GM18511 (cell line): ENCODE results near the gene ZNHIT1.
A peak's percentile ranks its signal among the peaks of the same experiment; 100 is the strongest.
"Not testable (repeated sequence)": the region's sequence is repeated elsewhere in the genome, so short reads cannot be mapped to it uniquely, and the experiment has no call there.

Experiments used
- ATAC-seq: cut with Tn5 transposase; IDR thresholded peaks from one replicate; pipeline ENCODE4 v1.9.1; 2021; ENCODE audit warnings: mild to moderate bottlenecking, moderate library complexity; ENCODE audit not compliant: unreplicated experiment

Gene ZNHIT1

DNA sequence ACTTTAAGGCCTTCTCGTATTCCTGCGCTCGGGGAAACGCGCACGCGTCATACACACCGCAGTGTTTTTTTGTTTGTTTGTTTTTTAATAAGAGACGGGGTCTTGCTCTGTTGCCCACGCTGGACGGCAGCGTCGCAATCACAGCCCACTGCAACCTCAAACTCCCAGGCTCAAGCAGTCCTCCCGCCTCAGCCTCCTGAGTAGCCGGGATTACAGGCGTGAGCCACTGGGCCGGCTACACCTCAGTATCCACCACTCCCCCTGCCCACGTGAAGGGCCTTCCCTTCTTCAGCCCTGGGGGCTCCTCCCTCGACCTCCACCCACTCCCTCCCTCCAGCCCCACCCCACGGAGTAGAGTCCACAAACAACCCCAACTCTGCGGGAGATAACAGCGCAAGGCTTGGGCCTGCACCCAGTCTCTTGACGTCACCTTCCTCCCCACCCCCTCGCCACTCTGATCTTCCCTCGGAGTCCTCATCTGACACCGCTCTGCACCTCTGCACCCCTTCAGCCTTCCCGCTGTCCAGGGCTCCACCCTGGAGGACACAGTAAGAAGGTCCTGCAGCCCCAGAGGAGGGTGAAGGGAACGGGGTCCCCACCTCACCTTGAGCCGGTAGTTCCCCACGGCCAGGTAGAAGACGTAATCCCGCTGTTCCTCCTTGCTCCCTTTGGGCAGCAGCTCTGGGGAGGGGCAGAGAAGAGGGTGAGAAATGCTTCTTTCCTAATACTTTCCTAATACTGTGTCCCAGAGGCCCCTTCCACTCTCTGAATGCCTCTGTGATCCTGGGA is 22.5 kb downstream of the ZNHIT1 start:
- no peak for ATAC-seq

GRCh38 chr7:101241015-101241363 is 23.0 kb downstream of the ZNHIT1 start:
- no peak for ATAC-seq

GRCh38 chr7:101241443-101242349 is 23.7 kb downstream of the ZNHIT1 start:
- no peak for ATAC-seq

- no peak for ATAC-seq
Observed at GRCh38 chr7:101243646-101244374, 25.8 kb downstream of the ZNHIT1 start.

- ATAC-seq = peak; percentile 96
Observed at GRCh38 chr7:101244375-101245146, 26.6 kb downstream of the ZNHIT1 start, which contains the start of gene FIS1. TSS of gene FIS1 (minus strand) at chr7:101245081. CDS start at chr7:101245004, 77 bp downstream.

GRCh38 chr7:101245147-101245668 is 27.2 kb downstream of the ZNHIT1 start:
- ATAC-seq = no peak

- ATAC-seq = no peak
Observed at GRCh38 chr7:101248276-101248675, 30.3 kb downstream of the ZNHIT1 start.

DNA sequence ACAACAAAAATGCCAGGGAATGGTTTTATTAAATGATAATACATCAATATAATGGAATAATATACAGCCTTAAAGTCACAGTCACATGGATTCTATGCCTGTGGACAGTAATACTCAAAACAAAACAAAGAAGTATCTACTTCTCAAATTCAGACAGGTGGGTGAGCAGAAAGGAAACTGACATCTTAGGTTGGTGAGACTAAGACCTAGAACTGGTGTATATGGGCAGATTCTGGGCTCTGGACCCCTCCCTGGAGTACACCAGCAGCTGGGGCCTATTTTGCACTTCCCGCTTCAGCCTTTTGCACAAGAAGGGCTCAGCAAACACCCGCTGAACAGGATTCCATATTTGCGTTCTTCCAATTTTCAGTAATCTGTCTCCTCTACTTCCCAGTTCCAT is 32.4 kb downstream of the ZNHIT1 start:
- no peak for ATAC-seq

DNA sequence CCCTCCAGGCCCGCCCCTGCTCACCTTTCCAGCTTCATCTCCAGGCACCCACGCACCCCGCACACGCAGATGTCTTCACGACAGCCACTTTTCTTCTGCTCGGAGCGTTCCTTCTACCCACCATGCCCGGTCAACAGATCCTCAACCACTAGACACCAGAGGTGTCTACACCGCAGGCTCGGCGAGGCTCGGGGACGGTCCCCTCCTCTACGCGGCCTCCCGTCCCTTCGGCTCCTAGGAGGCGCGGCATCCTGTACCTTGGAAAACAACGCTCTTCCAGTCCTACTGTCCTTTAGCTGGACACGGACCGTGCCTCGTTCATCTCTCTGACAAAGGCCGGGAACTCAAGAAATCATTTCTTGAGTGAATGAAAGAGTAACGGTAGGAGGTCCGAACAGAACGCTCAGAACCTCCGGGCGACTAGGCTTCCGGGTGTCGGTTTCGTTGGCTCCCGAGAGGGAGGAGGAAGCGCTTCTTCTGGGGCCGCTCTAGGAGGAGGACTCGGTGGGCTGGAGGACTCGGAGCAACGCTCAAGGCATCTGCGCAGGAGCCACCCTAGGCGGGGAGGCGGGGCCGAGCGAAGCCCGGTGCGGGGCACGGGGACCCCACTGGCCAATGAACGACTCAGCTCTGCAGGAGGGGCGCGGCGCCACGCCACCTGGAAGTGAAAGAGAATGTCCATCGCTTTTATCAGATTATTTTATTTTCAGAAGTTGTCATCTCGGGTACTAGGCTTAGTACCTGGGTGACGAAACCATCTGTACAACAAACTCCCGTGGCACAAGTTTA is 34.1 kb downstream of the ZNHIT1 start:
- peak; percentile 98 for ATAC-seq

GRCh38 chr7:101253199-101253598 is 35.2 kb downstream of the ZNHIT1 start:
- not testable (repeated sequence) for ATAC-seq

DNA sequence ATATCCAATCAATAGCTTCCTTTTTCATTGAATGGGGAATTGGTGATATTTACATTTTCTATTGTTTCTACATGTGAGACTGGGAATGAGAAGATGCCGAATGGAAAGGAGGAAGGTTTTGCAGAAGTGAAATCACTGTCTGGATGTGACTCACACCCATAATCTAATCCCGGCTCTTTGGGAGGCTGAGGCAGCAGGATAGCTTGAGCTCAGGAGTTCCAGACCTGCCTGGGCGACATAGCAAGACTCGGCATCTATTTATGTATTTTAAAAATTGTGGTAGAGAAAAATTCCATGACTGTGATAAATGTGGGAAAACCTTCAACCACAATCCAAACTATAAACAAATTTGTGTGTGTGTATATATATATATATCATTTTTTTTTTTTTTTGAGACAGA is 37.8 kb downstream of the ZNHIT1 start:
- no peak for ATAC-seq

- no peak for ATAC-seq
Observed at GRCh38 chr7:101258243-101258731, 40.3 kb downstream of the ZNHIT1 start.

DNA sequence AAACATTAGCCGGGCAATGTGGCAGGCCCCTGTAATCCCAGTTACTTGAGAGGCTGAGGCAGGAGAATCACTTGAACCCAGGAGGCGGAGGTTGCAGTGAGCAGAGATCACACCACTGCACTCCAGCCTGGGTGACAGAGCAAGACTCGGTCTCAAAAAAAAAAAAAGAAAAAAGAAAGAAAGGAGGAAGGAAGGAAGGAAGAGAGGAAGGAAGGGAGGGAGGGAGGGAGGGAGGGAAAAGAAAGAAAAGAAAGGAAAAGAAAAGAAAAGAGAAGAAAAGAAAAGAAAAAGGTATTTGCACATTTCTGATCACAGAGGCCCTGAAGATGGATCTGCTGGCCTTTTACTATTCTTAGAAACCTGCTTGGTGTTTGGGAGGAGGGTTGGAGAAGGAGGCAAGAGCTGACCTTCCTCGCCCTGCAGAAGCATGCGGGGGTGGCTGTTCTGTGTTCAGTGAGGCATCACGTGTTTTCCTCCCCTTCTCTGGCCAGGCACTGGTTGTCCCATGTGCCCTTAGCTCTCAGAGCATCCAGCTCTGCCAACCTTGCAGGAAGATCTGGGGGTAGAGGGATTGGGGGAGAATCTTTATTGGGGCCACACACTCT is 46.2 kb downstream of the ZNHIT1 start:
- ATAC-seq = not testable (repeated sequence)

- no peak for ATAC-seq
Observed at GRCh38 chr7:101265622-101266516, 47.9 kb downstream of the ZNHIT1 start.

GRCh38 chr7:101269664-101270063 is 51.7 kb downstream of the ZNHIT1 start:
- ATAC-seq = no peak

GRCh38 chr7:101271021-101271420 is 53.1 kb downstream of the ZNHIT1 start:
- no peak for ATAC-seq

DNA sequence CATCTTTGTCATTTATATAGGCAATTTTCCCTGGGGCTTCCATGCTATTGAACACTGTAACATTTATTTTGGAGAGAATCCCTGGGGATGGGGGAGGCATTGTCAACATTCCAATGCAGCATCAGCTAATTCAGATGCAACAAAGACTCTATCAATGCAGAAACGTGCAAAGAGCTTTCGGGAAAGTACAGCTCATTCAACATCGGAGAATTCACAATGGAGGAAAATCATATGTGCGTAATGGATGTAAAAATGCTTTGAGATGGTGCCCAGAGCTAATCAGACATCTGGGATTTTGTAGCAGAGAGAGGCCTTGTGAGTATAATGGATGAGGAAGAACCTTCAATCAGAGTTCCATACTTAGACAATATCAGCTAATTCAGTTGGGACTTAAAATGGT is 55.2 kb downstream of the ZNHIT1 start:
- no peak for ATAC-seq
